ENCODE results near the gene SLC44A1. TPM values are rescaled to one million over a fixed set of nuclear protein-coding genes. Genes with fewer than 3 reads are reported as not detected.

The SLC44A1 gene
- total and polyA plus RNA-seq, 2 of the 13 experiments (the other 11 are each of a cell fraction or from before 2014, with no cell fraction given) = 21.4 to 40.8 TPM

- no peaks in the 10 kb centered on the region for H4K20me1 ChIP-seq (ENCODE audit: insufficient read depth, low read length)
- CTCF ChIA-PET (ENCODE audit: low intra/inter-chr PET ratio, low total read pairs) = no interaction called here
- H3K27ac ChIP-seq (ENCODE audit: extremely low read length, insufficient read depth, low read length) = no peak overlapping the region
- no peak overlapping the region for H3K4me2 ChIP-seq (ENCODE audit: low read depth, low read length)
- intact Hi-C loops (cut with micrococcal nuclease; ENCODE audit: unreplicated experiment) = no loop called here
- POLR2A ChIA-PET = no interaction called here
- no peaks in the 10 kb centered on the region for H3K36me3 ChIP-seq (replicated peaks in 1 of 2; ENCODE audit: control insufficient read depth in 1 of 2, insufficient read depth in 2 of 2, low read length in 2 of 2)
- no peaks in the 10 kb centered on the region for H3K27me3 ChIP-seq (ENCODE audit: control insufficient read depth in 1 of 2, insufficient read depth in 2 of 2, low read length in 2 of 2)
- no peaks in the 10 kb centered on the region for H3K4me1 ChIP-seq (ENCODE audit: insufficient read depth, low read length)
- no peak overlapping the region for H2AFZ ChIP-seq (ENCODE audit: low read length)
- H3K4me3 ChIP-seq (replicated peaks in 1 of 3; ENCODE audit: insufficient read depth in 1 of 3, low read depth in 2 of 3, low read length in 3 of 3) = no peak overlapping the region
- H3K9ac ChIP-seq (ENCODE audit: insufficient read depth, low read depth, low read length) = no peak overlapping the region
- H3K9me3 ChIP-seq (ENCODE audit: low read length) = no peaks in the 10 kb centered on the region
- H3K79me2 ChIP-seq (ENCODE audit: insufficient read depth, low read length) = no peaks in the 10 kb centered on the region
- FAIRE-seq (no peak), DNase-seq (ENCODE audit: low spot score) (no peak), ATAC-seq (no peak)
- BruUV-seq (replicated peaks) = no TSS peak
- 89% methylated on average over 4 of the region's 4 CpGs for WGBS (ENCODE audit: low lambda C conversion rate)
- in situ Hi-C loops (cut with HindIII; ENCODE audit: extremely low pct_ligation_motif_present, low pct_unique_long_range_greater_than_20kb) = no loop called here
- TF ChIP-seq ZNF33B (CRISPR knock-in tag; IDR thresholded peaks at IDR 0.05) (no peak), ZNF142 (CRISPR knock-in tag; IDR thresholded peaks at IDR 0.05) (no peak), ZBTB40 (IDR thresholded peaks at IDR 0.05) (no peak), ZBTB40 (CRISPR knock-in tag; IDR thresholded peaks at IDR 0.05) (no peak), RNF219 (CRISPR knock-in tag; IDR thresholded peaks at IDR 0.05) (no peak), ATF1 (CRISPR knock-in tag; IDR thresholded peaks at IDR 0.05) (no peak)
Observed at GRCh38 chr9:105393576-105394344, 149.3 kb downstream of the SLC44A1 start.
